SU-DHL-6 (cell line): ENCODE data around the gene DUS1L.

Experiments used
- H2AFZ ChIP-seq: fragments of 200-600 bp; sonication (generic); 2 replicates; pipeline ENCODE4 v1.6.1; 2014; ENCODE audit warnings: low read depth, mild to moderate bottlenecking, moderate library complexity, mixed read lengths, antibody characterized with exemption, low read length; ENCODE audit not compliant: severe bottlenecking
- H3F3A ChIP-seq: fragments of 200-600 bp; shearing (Covaris generic); 2 replicates; pipeline ENCODE4 v1.6.0; 2016; ENCODE audit warnings: antibody characterized with exemption, mild to moderate bottlenecking; ENCODE audit not compliant: insufficient read depth
- H3K27ac ChIP-seq: fragments of 200-600 bp; sonication (generic); 2 replicates; pipeline ENCODE4 v1.5.1; 2016; ENCODE audit warnings: low read depth, mild to moderate bottlenecking, low read length, moderate library complexity, mixed read lengths
- H3K27me3 ChIP-seq: fragments of 200-600 bp; sonication (generic), shearing (Covaris generic); 2 replicates; pipeline ENCODE4 v1.6.0; 2014; ENCODE audit warnings: mild to moderate bottlenecking, low read length
- H3K36me3 ChIP-seq: fragments of 200-600 bp; sonication (generic); 2 replicates; pipeline ENCODE4 v1.6.1; 2014; ENCODE audit warnings: mild to moderate bottlenecking, low read length, mixed read lengths
- H3K4me2 ChIP-seq: fragments of 300-600, 200-600 bp; shearing (Covaris generic), sonication (generic); 2 replicates; pipeline ENCODE4 v1.6.0; 2014; ENCODE audit warnings: low read length, low read depth, mild to moderate bottlenecking; ENCODE audit not compliant: poor library complexity, severe bottlenecking
- H3K4me3 ChIP-seq: fragments of 200-600 bp; sonication (generic); 2 replicates; pipeline ENCODE4 v1.5.1; 2014; ENCODE audit warnings: antibody characterized with exemption, low read length, mild to moderate bottlenecking, mixed read lengths; ENCODE audit not compliant: insufficient read depth, poor library complexity, severe bottlenecking
- H3K79me2 ChIP-seq: fragments of 200-600 bp; sonication (generic); 2 replicates; pipeline ENCODE4 v1.6.1; 2014; ENCODE audit warnings: mild to moderate bottlenecking, low read length, moderate library complexity; ENCODE audit not compliant: insufficient read depth
- H3K9ac ChIP-seq: fragments of 200-600 bp; sonication (generic); 2 replicates; pipeline ENCODE4 v1.7.0; 2014; ENCODE audit warnings: mild to moderate bottlenecking, low read length
- H3K9me2 ChIP-seq: fragments of 200-600 bp; sonication (generic); replicated peaks from 2 replicates; pipeline ENCODE4 v1.6.1; 2014; ENCODE audit warnings: low read length; ENCODE audit not compliant: insufficient read depth
- H3K9me3 ChIP-seq: fragments of 200-600 bp; sonication (generic); 2 replicates; pipeline ENCODE4 v1.6.1; 2014; ENCODE audit warnings: low read length, mixed read lengths; ENCODE audit not compliant: insufficient read depth
- H4K20me1 ChIP-seq: fragments of 200-600 bp; sonication (generic); 2 replicates; pipeline ENCODE4 v1.6.1; 2014; ENCODE audit warnings: low read depth, mild to moderate bottlenecking, antibody characterized with exemption, low read length, moderate library complexity, mixed read lengths
- CTCF ChIP-seq: fragments of 200-600 bp; sonication (generic); IDR thresholded peaks from one replicate; pipeline ENCODE4 v1.5.1; 2017; ENCODE audit warnings: antibody characterized with exemption, mild to moderate bottlenecking, low read length, moderate library complexity; ENCODE audit not compliant: insufficient read depth, poor library complexity, severe bottlenecking
- EZH2phosphoT487 ChIP-seq: fragments of 200-600 bp; sonication (generic), shearing (Covaris generic); conservative IDR thresholded peaks from 2 replicates; pipeline ENCODE4 v1.6.1; 2018; ENCODE audit warnings: mild to moderate bottlenecking, antibody characterized with exemption, low read length, moderate library complexity, mixed read lengths

The DUS1L gene

GRCh38 chr17:82029990-82030469 lies 35.6 kb downstream of the DUS1L start:
- Histone ChIP-seq H3K9me2 (no peaks in the 10 kb centered on the region), H3K27ac (no peak overlapping the region), H2AFZ (no peak overlapping the region), H4K20me1 (no peaks in the 10 kb centered on the region), H3F3A (peaks cover 4% of the 10 kb centered on the region; the same call in 1 of the 2 replicates), H3K9me3 (no peaks in the 10 kb centered on the region), H3K9ac (peak overlapping the region; percentile 55; the same call in 1 of the 2 replicates), H3K4me2 (peak overlapping the region; percentile 66), H3K79me2 (no peaks in the 10 kb centered on the region), H3K36me3 (no peaks in the 10 kb centered on the region), H3K27me3 (no peaks in the 10 kb centered on the region), H3K4me3 (no peak overlapping the region)
- TF ChIP-seq CTCF (no peak), EZH2phosphoT487 (no peak)

GRCh38 chr17:82029391-82029790 lies 36.2 kb downstream of the DUS1L start:
- Histone ChIP-seq H3K4me3 (no peak overlapping the region), H4K20me1 (no peaks in the 10 kb centered on the region), H3K27ac (no peak overlapping the region), H3K4me2 (no peak overlapping the region), H2AFZ (no peak overlapping the region), H3K36me3 (no peaks in the 10 kb centered on the region), H3K27me3 (no peaks in the 10 kb centered on the region), H3K9ac (no peak overlapping the region), H3K9me3 (no peaks in the 10 kb centered on the region), H3K9me2 (no peaks in the 10 kb centered on the region), H3K79me2 (no peaks in the 10 kb centered on the region), H3F3A (no peaks in the 10 kb centered on the region)
- TF ChIP-seq EZH2phosphoT487 (no peak), CTCF (no peak)

GRCh38 chr17:82028966-82029365 lies 36.6 kb downstream of the DUS1L start:
- H3K27me3 ChIP-seq, result no peaks in the 10 kb centered on the region
- H3K9me2 ChIP-seq, result no peaks in the 10 kb centered on the region
- H3K4me2 ChIP-seq, result no peak overlapping the region
- no peak overlapping the region for H3K27ac ChIP-seq
- TF ChIP-seq CTCF (no peak), EZH2phosphoT487 (no peak)
- H2AFZ ChIP-seq, result no peak overlapping the region
- no peaks in the 10 kb centered on the region for H3F3A ChIP-seq
- no peaks in the 10 kb centered on the region for H4K20me1 ChIP-seq
- H3K36me3 ChIP-seq, result no peaks in the 10 kb centered on the region
- H3K79me2 ChIP-seq, result peaks cover 4% of the 10 kb centered on the region; the same call in 1 of the 2 replicates
- no peak overlapping the region for H3K9ac ChIP-seq
- H3K4me3 ChIP-seq, result no peak overlapping the region
- H3K9me3 ChIP-seq, result no peaks in the 10 kb centered on the region

- no peak overlapping the region for H3K4me3 ChIP-seq
- no peak for TF ChIP-seq CTCF
- TF ChIP-seq EZH2phosphoT487, result no peak
- peaks cover 10% of the 10 kb centered on the region; the same call in 1 of the 2 replicates for H3K79me2 ChIP-seq
- H3K27me3 ChIP-seq, result no peaks in the 10 kb centered on the region
- no peaks in the 10 kb centered on the region for H4K20me1 ChIP-seq
- H3K4me2 ChIP-seq, result no peak overlapping the region
- no peaks in the 10 kb centered on the region for H3K36me3 ChIP-seq
- H3F3A ChIP-seq, result no peaks in the 10 kb centered on the region
- no peaks in the 10 kb centered on the region for H3K9me3 ChIP-seq
- no peak overlapping the region for H2AFZ ChIP-seq
- no peaks in the 10 kb centered on the region for H3K9me2 ChIP-seq
- no peak overlapping the region for H3K27ac ChIP-seq
- no peak overlapping the region for H3K9ac ChIP-seq
These were observed 37.4 kb downstream of the DUS1L start for GRCh38 chr17:82028246-82028645.
